Right atrium auricular region (tissue), 2 donors: Measurements from ENCODE around the gene DGKD. TPM values are rescaled to one million over a fixed set of nuclear protein-coding genes. Genes with fewer than 3 reads are reported as not detected.

Experiments
- DNase-seq: peaks from one replicate; pipeline ENCODE4 v3.0.0-alpha.2; 2019; ENCODE audit warnings: low spot score
- H3K27ac ChIP-seq, 2 donors: fragments of 200-600 bp; sonication (generic); 1 replicate in 1 of 2; 2 replicates in 1 of 2; pipeline ENCODE4 v1.5.1; 2016 to 2019
- H3K27me3 ChIP-seq, 2 donors: fragments of 200-600 bp; sonication (generic); one replicate each; pipeline versions ENCODE4 v1.5.1 to v1.6.0; 2017 to 2019
- H3K36me3 ChIP-seq: fragments of 200-600 bp; sonication (generic); one replicate; pipeline ENCODE4 v1.5.1; 2016
- H3K4me1 ChIP-seq, 2 donors: fragments of 200-600 bp; sonication (generic); one replicate each; pipeline versions ENCODE4 v1.5.1 to v1.6.0; 2017 to 2019
- H3K4me3 ChIP-seq, 2 donors: fragments of 200-600 bp; sonication (generic); 1 replicate in 1 of 2; 2 replicates in 1 of 2; pipeline ENCODE4 v1.5.1; 2017 to 2019; ENCODE audit warnings: mild to moderate bottlenecking in 1 of 2, moderate library complexity in 1 of 2
- H3K9me3 ChIP-seq, 2 donors: fragments of 200-600 bp; sonication (generic); one replicate each; pipeline ENCODE4 v1.5.1; 2019
- CTCF ChIP-seq, 2 donors: fragments of 200-600 bp; sonication (generic); IDR thresholded peaks; one replicate each; pipeline ENCODE4 v1.5.1; 2019; ENCODE audit warnings: antibody characterized with exemption in 2 of 2
- total RNA-seq, 2 donors: library from RNA; depleted of rRNA; stranded (reverse); fragments of >200 nt; gene quantifications; one replicate each; pipeline ENCODE4 v1.1.0, GENCODE V29; 2016

The DGKD gene
- total RNA-seq, 2 donors from 2014 or later = 18.4 to 40.1 TPM

DNA sequence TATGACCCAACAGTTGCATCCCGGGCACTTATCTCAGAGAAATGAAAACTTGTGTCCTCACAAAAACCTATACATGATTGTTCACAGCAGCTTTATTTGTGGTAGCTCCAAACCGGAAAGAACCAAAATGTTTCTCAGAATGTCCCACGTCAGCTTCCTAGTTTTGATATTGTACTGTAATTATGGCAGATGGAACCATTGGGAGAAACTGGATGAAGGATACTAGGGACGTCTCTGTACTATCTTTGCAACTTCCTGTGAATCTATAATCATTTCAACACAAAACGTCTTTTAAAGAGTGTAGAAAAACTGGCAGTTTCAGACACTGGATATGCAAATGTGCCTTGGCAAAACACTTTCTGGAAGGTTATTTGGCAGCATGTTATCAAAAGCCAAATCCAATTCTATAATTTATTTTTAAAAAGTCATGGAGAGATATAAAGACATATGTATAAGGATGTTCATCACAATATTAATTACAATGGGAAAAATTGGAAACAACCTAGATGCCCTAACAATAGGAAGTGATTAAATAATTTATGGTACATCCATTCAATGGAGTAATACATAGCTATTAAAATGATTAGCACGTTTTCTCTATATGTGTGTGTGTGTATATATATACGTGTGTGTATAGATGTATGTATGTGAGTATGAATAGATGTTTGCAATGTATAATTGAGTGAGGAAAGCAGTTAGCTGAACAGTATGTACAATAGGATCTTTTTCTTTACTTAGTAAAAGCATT, 36.9 kb upstream of the DGKD start:
- DNase-seq = no peak
- Histone ChIP-seq H3K9me3 (no peaks in the 10 kb centered on the region), H3K27ac (no peak overlapping the region), H3K36me3 (no peaks in the 10 kb centered on the region), H3K4me3 (no peak overlapping the region), H3K4me1 (no peaks in the 10 kb centered on the region), H3K27me3 (no peaks in the 10 kb centered on the region)
- TF ChIP-seq CTCF (IDR thresholded peaks at IDR 0.05) = no peak

DNA sequence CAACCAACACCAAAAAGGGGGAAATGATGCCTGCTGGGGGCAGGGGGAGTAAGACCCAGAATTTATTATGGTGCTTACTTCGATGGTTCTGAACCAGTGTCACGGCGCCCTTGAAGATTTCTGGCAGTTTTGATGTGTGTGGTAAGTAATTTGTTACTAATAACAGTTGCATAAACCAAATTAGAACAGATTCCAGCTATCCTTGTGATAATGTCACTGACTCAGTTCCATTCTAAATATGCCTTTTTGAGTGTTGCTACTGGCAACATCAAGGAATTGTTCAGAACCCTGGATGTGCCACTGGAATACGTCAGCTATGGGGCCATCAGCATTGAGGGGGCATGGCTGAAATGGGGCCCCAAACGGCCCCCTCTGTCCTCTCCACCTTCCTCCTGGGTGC, 35.0 kb upstream of the DGKD start:
- Histone ChIP-seq H3K36me3 (no peaks in the 10 kb centered on the region), H3K4me1 (no peaks in the 10 kb centered on the region), H3K9me3 (no peaks in the 10 kb centered on the region), H3K27ac (no peak overlapping the region), H3K4me3 (no peak overlapping the region), H3K27me3 (no peaks in the 10 kb centered on the region)
- TF ChIP-seq CTCF (IDR thresholded peaks at IDR 0.05) = no peak
- no peak for DNase-seq

GRCh38 chr2:233320470-233320869, 33.8 kb upstream of the DGKD start:
- no peak overlapping the region for H3K4me3 ChIP-seq
- H3K27me3 ChIP-seq = no peaks in the 10 kb centered on the region
- H3K36me3 ChIP-seq = no peaks in the 10 kb centered on the region
- no peak overlapping the region for H3K27ac ChIP-seq
- H3K9me3 ChIP-seq = no peaks in the 10 kb centered on the region
- no peak for DNase-seq
- no peaks in the 10 kb centered on the region for H3K4me1 ChIP-seq
- TF ChIP-seq CTCF (IDR thresholded peaks at IDR 0.05) = no peak

DNA sequence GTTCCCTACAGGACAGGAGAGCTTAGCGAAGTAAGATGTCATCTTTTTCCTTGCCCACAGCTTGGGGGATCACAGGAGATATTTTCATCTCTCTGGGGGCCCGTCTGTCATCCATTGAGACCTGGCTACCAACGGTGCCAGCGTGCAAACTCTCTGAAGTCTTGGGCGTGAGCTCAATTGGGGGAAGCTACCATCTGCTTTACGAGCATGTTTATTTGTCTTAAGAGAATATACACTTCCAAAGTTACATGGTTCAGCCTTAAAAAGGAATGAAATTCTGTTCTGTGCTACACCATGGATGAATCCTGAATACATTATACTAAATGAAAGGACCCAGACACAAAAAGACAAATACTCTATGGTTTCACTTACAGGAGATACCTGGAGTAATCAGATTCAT, 33.1 kb upstream of the DGKD start:
- no peak for TF ChIP-seq CTCF (IDR thresholded peaks at IDR 0.05)
- H3K36me3 ChIP-seq = no peaks in the 10 kb centered on the region
- no peaks in the 10 kb centered on the region for H3K27me3 ChIP-seq

DNA sequence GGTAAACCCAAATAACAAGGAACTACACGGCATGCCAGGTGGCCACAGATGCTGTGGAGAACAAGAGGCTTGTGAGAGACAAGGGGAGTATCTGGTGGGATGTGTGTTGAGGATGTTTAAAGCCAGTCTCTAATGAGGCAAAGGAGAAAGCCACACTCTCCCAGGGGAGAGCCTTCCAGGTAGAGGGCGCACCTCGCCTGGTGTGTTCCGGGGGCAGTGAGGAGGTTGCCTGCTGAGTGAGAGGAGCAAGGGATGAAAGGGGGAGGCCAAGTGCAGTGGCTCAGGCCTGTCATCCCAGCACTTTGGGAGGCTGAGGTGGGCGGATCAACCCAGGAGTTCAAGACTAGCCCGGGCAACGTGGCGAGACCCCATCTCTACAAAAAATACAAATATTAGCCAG, 30.4 kb upstream of the DGKD start:
- no peaks in the 10 kb centered on the region for H3K4me1 ChIP-seq
- no peak overlapping the region for H3K4me3 ChIP-seq
- TF ChIP-seq CTCF (IDR thresholded peaks at IDR 0.05) = no peak
- H3K9me3 ChIP-seq = no peaks in the 10 kb centered on the region
- H3K27ac ChIP-seq = no peak overlapping the region
- no peaks in the 10 kb centered on the region for H3K27me3 ChIP-seq
- H3K36me3 ChIP-seq = no peaks in the 10 kb centered on the region
- no peak for DNase-seq

More for the DNA sequence above, 33.1 kb upstream of the DGKD start:
- DNase-seq = no peak
- Histone ChIP-seq H3K27ac (no peak overlapping the region), H3K9me3 (no peaks in the 10 kb centered on the region), H3K4me1 (no peaks in the 10 kb centered on the region), H3K4me3 (no peak overlapping the region)

DNA sequence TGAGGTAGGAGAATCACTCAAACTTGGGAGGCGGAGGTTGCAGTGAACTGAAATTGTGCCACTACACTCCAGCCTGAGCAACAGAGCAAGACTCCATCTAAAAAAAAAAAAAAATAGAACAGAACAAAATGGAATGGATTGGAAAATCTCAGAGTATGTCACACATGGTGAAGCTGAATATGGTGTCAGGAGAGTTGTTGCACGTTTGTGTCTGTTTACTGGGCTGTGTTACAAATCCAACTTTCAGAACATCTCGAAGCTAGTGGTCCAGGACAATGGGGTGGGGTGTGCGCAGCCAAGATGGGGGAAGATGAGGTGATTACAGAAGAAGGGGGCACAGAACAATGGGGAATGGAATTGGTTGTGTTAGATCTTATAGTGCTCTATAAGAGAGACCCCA, 29.0 kb upstream of the DGKD start:
- H3K27me3 ChIP-seq = no peaks in the 10 kb centered on the region
- no peaks in the 10 kb centered on the region for H3K36me3 ChIP-seq
- no peak overlapping the region for H3K4me3 ChIP-seq
- no peak for TF ChIP-seq CTCF (IDR thresholded peaks at IDR 0.05)
- H3K27ac ChIP-seq = no peak overlapping the region
- no peaks in the 10 kb centered on the region for H3K9me3 ChIP-seq
- DNase-seq = no peak
- H3K4me1 ChIP-seq = no peaks in the 10 kb centered on the region
